A673 (cell line): ENCODE data around the gene TMPRSS11E. TPM values are rescaled to one million over a fixed set of nuclear protein-coding genes. Genes with fewer than 3 reads are reported as not detected.

Experiments used
- BruUV-seq: library from RNA; stranded (reverse); fragments of 400-500 nt; replicated peaks from 2 replicates; lab custom pipeline; 2021; lab: Mats Ljungman, UMichigan
- CTCF ChIA-PET: fragments of 300-600 bp; sonication (Branson Sonifier 250); formaldehyde crosslinking; loops from one replicate; lab custom pipeline; 2022; ENCODE audit warnings: antibody characterized with exemption; lab: Charles Lee
- POLR2A ChIA-PET: fragments of 300-600 bp; sonication (Branson Sonifier 250); formaldehyde crosslinking; loops from one replicate; lab custom pipeline; 2022; ENCODE audit warnings: antibody characterized with exemption; ENCODE audit not compliant: low non-redundant PET; lab: Charles Lee
- DNase-seq: peaks from one replicate; pipeline ENCODE4 v3.0.0-alpha.2; 2015; ENCODE audit warnings: low spot score
- H3K27ac ChIP-seq: fragments of 200-600 bp; sonication (generic); 2 replicates; pipeline ENCODE4 v1.5.1; 2016; ENCODE audit warnings: mixed run types, low read depth, mild to moderate bottlenecking, mixed read lengths, antibody characterized with exemption, low read length; ENCODE audit not compliant: poor library complexity, severe bottlenecking
- H3K27me3 ChIP-seq: fragments of 200-600 bp; sonication (generic); replicated peaks from 2 replicates; pipeline ENCODE4 v1.6.1; 2017; ENCODE audit warnings: mixed run types, low read depth, mild to moderate bottlenecking, mixed read lengths, antibody characterized with exemption, low read length; ENCODE audit not compliant: insufficient read depth, poor library complexity
- H3K36me3 ChIP-seq: fragments of 200-600 bp; sonication (generic); 2 replicates; pipeline ENCODE4 v1.6.1; 2016; ENCODE audit warnings: mixed run types, mild to moderate bottlenecking, mixed read lengths, antibody characterized with exemption, low read length; ENCODE audit not compliant: insufficient read depth, poor library complexity, severe bottlenecking
- H3K4me1 ChIP-seq: fragments of 200-600 bp; sonication (generic); 2 replicates; pipeline ENCODE4 v1.6.1; 2017; ENCODE audit warnings: mixed run types, mild to moderate bottlenecking, mixed read lengths, antibody characterized with exemption, low read length; ENCODE audit not compliant: insufficient read depth, poor library complexity, severe bottlenecking
- H3K4me3 ChIP-seq: fragments of 200-600 bp; sonication (generic); 2 replicates; pipeline ENCODE4 v1.5.1; 2016; ENCODE audit warnings: low read depth, mixed run types, mild to moderate bottlenecking, mixed read lengths, low read length; ENCODE audit not compliant: poor library complexity, severe bottlenecking
- H3K9me3 ChIP-seq: fragments of 200-600 bp; sonication (generic); 2 replicates; pipeline ENCODE4 v1.6.1; 2016; ENCODE audit warnings: mixed run types, low read depth, mild to moderate bottlenecking, mixed read lengths, antibody characterized with exemption, low read length; ENCODE audit not compliant: poor library complexity, severe bottlenecking
- CTCF ChIP-seq: fragments of 300-800, 200-600 bp; sonication (generic); conservative IDR thresholded peaks from 2 replicates; pipeline ENCODE4 v1.5.1; 2017; ENCODE audit warnings: low read depth, mild to moderate bottlenecking, antibody characterized with exemption, low read length, moderate library complexity, mixed read lengths
- EZH2 ChIP-seq: fragments of 200-600 bp; sonication (generic); IDR thresholded peaks from 2 replicates; pipeline ENCODE4 v1.6.1; 2017; ENCODE audit warnings: borderline replicate concordance, low read depth, mild to moderate bottlenecking, mixed read lengths, antibody characterized with exemption, low read length; ENCODE audit not compliant: poor library complexity, severe bottlenecking
- intact Hi-C: fragments of 100-400 bp; cut with micrococcal nuclease; formaldehyde crosslinking; loops from one replicate; pipeline ENCODE4 v1.10.0; 2022; ENCODE audit not compliant: unreplicated experiment
- total RNA-seq: library from RNA; stranded (reverse); gene quantifications from 2 replicates; pipeline ENCODE4 v1.2.3, GENCODE V29; 2021

TMPRSS11E gene
- total RNA-seq, 1 experiment from 2014 or later = not detected

DNA sequence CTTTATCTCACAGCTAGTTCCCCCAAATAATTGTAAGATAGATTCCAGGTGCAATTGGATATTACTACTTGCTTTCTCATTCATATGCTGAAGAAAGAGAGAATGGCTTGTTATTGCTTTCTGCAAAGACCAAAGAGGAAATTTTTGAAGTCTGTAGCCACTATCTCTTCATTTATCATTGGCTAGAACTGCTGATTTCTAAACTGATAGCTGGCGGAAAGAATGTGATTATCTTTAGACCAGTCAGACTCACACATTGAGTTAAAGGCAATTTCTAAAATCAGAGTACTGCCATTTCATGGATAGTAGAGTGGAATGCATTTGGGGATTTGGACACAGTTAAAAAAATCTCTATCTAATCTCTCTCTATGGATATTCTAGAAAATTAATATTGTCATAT, 12.4 kb upstream of the TMPRSS11E start:
- no TSS peak for BruUV-seq
- CTCF ChIA-PET = no interaction called here

GRCh38 chr4:68445111-68445510, 2.2 kb upstream of the TMPRSS11E start:
- no peak for DNase-seq
- H3K27ac ChIP-seq = no peak overlapping the region
- no peak for TF ChIP-seq CTCF
- no peak for TF ChIP-seq EZH2
- H3K4me1 ChIP-seq = no peaks in the 10 kb centered on the region
- BruUV-seq = no TSS peak
- ChIA-PET POLR2A (no interaction called here), CTCF (no interaction called here)
- H3K36me3 ChIP-seq = no peaks in the 10 kb centered on the region
- intact Hi-C loops = no loop called here
- H3K9me3 ChIP-seq = no peaks in the 10 kb centered on the region
- no peak overlapping the region for H3K4me3 ChIP-seq
- H3K27me3 ChIP-seq = no peaks in the 10 kb centered on the region

More for the DNA sequence above, 12.4 kb upstream of the TMPRSS11E start:
- TF ChIP-seq EZH2 (no peak), CTCF (no peak)
- Histone ChIP-seq H3K27me3 (no peaks in the 10 kb centered on the region), H3K4me3 (no peak overlapping the region), H3K27ac (no peak overlapping the region), H3K4me1 (no peaks in the 10 kb centered on the region), H3K9me3 (no peaks in the 10 kb centered on the region), H3K36me3 (no peaks in the 10 kb centered on the region)
- POLR2A ChIA-PET = no interaction called here
- DNase-seq = no peak
- intact Hi-C loops = no loop called here

DNA sequence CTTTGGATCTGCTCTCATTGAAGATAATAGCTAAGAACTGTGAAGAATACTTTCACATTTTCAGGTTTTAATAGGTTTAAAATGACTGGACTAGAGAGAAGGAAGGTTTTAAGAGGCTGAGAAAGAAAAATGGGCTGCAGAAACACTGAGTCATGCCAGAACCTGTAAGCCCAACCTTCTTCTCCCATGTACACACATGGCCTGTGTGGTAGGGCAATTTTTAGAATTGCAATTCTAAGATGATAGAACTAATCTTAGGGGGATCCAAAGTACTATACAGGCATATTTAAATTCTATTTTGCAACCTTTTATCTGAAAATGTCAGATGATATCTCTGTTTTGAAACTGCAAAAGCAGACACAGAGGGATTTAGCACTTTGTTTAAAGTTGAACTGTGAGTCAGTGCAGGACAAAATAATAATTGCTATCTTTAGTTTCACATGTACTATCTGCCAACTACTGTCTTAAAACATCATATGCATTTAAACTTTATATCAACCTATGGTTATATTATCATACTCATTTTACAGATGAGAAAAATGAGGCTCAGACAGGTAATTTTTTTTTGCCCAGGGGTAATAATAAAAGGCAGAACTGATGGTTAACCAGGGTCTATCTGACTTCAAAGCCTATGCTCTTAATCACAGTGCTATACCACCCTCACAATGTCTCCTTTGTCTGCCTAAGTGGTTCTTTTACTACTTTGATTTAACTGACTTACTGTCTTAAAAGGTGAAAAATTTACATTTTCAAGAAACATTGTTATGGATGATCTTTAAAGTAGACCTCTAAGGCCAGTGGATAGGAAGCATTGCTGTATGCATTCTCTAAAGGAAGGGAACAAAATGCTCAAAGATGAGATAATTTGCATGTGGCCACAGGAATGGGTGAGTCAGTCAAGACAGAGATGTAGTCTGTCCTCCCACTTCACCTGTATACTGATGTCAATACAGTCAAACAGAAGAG, 4.3 kb downstream of the TMPRSS11E start:
- BruUV-seq = no TSS peak
- no peak for TF ChIP-seq EZH2
- TF ChIP-seq CTCF = no peak
- Histone ChIP-seq H3K9me3 (no peaks in the 10 kb centered on the region), H3K4me1 (no peaks in the 10 kb centered on the region), H3K27me3 (no peaks in the 10 kb centered on the region), H3K4me3 (no peak overlapping the region), H3K36me3 (no peaks in the 10 kb centered on the region), H3K27ac (no peak overlapping the region)
- ChIA-PET CTCF (no interaction called here), POLR2A (no interaction called here)
- DNase-seq = no peak
- intact Hi-C loops = no loop called here
